CD8-positive, alpha-beta memory T cell (primary cell): ENCODE measurements around the gene ECHDC3. TPM values are rescaled to one million over a fixed set of nuclear protein-coding genes. Genes with fewer than 3 reads are reported as not detected.

ENCODE experiments used
- CTCF ChIA-PET: fragments of 350-600 bp; sonication (Branson Sonifier 250); formaldehyde crosslinking; loops from one replicate; lab custom pipeline; 2021; ENCODE audit warnings: antibody characterized with exemption; lab: Charles Lee
- POLR2A ChIA-PET: fragments of 350-600 bp; sonication (Branson Sonifier 250); formaldehyde crosslinking; loops from one replicate; lab custom pipeline; 2021; ENCODE audit warnings: antibody characterized with exemption; lab: Charles Lee
- DNase-seq, 5 donors: peaks; one replicate each; pipeline versions ENCODE4 v3.0.0 to v3.0.0-alpha.2; 2020 to 2022; ENCODE audit warnings: mixed read lengths in 1 of 5
- H3K27ac ChIP-seq: one replicate; pipeline ENCODE4 v1.7.0; 2013; ENCODE audit warnings: low read depth, mild to moderate bottlenecking, low read length, moderate library complexity
- H3K27me3 ChIP-seq: 2 replicates; pipeline ENCODE4 v1.7.0; 2013; ENCODE audit warnings: low read length, mild to moderate bottlenecking; ENCODE audit not compliant: insufficient read depth, poor library complexity, severe bottlenecking
- H3K36me3 ChIP-seq: 2 replicates; pipeline ENCODE4 v1.7.0; 2013; ENCODE audit warnings: mild to moderate bottlenecking, low read length, moderate library complexity; ENCODE audit not compliant: insufficient read depth
- H3K4me1 ChIP-seq: 2 replicates; pipeline ENCODE4 v1.7.0; 2013; ENCODE audit warnings: mild to moderate bottlenecking, low read length, moderate library complexity; ENCODE audit not compliant: insufficient read depth
- H3K4me3 ChIP-seq: 2 replicates; pipeline ENCODE4 v1.7.0; 2013; ENCODE audit warnings: mild to moderate bottlenecking, low read length
- H3K9me3 ChIP-seq: 2 replicates; pipeline ENCODE4 v1.7.0; 2013; ENCODE audit warnings: mild to moderate bottlenecking, low read length
- H3K27ac Mint-ChIP-seq, 8 donors: one replicate each; pipeline ENCODE4 v1.8.0; 2020 to 2021; ENCODE audit warnings: mixed read lengths in 8 of 8, mild to moderate bottlenecking in 6 of 8, inconsistent platforms in 3 of 8, moderate library complexity in 3 of 8
- H3K27me3 Mint-ChIP-seq, 2 donors: one replicate each; pipeline ENCODE4 v1.8.0; 2020 to 2021; ENCODE audit warnings: mixed read lengths in 2 of 2, mild to moderate bottlenecking in 1 of 2, moderate library complexity in 1 of 2
- H3K36me3 Mint-ChIP-seq, 3 donors: one replicate each; pipeline ENCODE4 v1.8.0; 2020 to 2021; ENCODE audit warnings: mixed read lengths in 3 of 3, inconsistent platforms in 1 of 3, mild to moderate bottlenecking in 1 of 3
- H3K4me1 Mint-ChIP-seq, 3 donors: one replicate each; pipeline ENCODE4 v1.8.0; 2020 to 2021; ENCODE audit warnings: mixed read lengths in 3 of 3, inconsistent platforms in 1 of 3, mild to moderate bottlenecking in 1 of 3
- H3K4me3 Mint-ChIP-seq, 7 donors: one replicate each; pipeline ENCODE4 v1.8.0; 2020 to 2021; ENCODE audit warnings: mixed read lengths in 7 of 7, mild to moderate bottlenecking in 6 of 7, moderate library complexity in 4 of 7, inconsistent platforms in 2 of 7
- H3K9me3 Mint-ChIP-seq, 5 donors: one replicate each; pipeline ENCODE4 v1.8.0; 2020 to 2022; ENCODE audit warnings: mixed read lengths in 5 of 5, mild to moderate bottlenecking in 3 of 5, moderate library complexity in 2 of 5, inconsistent platforms in 1 of 5
- polyA plus RNA-seq: library from polyadenylated mRNA; unstranded; fragments of 300-500 nt; fragmentation: Illumina TruSeq; gene quantifications from one replicate; pipeline ENCODE4 v1.2.3, GENCODE V29; 2021
- total RNA-seq, 2 experiments: library from RNA; stranded (reverse); gene quantifications; one replicate each; pipeline ENCODE4 v1.2.3, GENCODE V29; 2021

The ECHDC3 gene
- total and polyA plus RNA-seq, 3 experiments from 2014 or later: 0.58 to 0.77 (median 0.71) TPM

DNA sequence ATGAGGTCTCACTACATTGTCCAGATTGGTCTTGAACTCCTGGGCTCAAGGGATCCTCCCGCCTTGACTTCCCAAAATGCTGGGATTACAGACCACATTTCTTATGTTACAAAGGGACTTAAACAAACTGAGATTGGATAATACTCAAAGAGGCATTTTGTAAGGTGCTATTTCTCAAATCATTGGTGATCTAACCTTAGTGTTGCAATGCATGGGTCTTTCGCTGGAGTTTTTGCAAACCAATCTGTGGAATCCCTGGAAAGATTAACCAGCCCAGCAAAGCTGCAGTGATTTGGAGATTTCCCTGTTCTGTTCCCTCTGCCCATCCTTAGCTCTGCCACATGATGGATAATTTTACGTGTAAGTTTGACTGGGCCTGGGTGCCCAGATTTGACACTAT lies 20.4 kb upstream of the ECHDC3 start:
- ChIA-PET CTCF (interaction anchor here (0.8 kb wide), 1 partner anchor 152 kb away, joined by 3 read pairs; no protein-coding TSS in a partner anchor), POLR2A (no interaction called here)
- Histone ChIP-seq H3K27ac (no peak overlapping the region), H3K27me3 (no peaks in the 10 kb centered on the region), H3K4me1 (no peaks in the 10 kb centered on the region), H3K36me3 (no peaks in the 10 kb centered on the region), H3K9me3 (no peaks in the 10 kb centered on the region), H3K4me3 (no peak overlapping the region)
- no peak for DNase-seq
- peaks cover 1 to 10% (median 5%) of the 10 kb centered on the region in 3 donors for H3K4me1 Mint-ChIP-seq
- H3K27ac Mint-ChIP-seq: no peak overlapping the region
- H3K36me3 Mint-ChIP-seq: peaks cover 0 to 2% (median 0%) of the 10 kb centered on the region in 3 donors
- H3K4me3 Mint-ChIP-seq: no peak overlapping the region
- peaks cover 7 to 22% of the 10 kb centered on the region in 2 donors for H3K27me3 Mint-ChIP-seq
- peaks cover 0 to 2% (median 0%) of the 10 kb centered on the region in 5 donors for H3K9me3 Mint-ChIP-seq

DNA sequence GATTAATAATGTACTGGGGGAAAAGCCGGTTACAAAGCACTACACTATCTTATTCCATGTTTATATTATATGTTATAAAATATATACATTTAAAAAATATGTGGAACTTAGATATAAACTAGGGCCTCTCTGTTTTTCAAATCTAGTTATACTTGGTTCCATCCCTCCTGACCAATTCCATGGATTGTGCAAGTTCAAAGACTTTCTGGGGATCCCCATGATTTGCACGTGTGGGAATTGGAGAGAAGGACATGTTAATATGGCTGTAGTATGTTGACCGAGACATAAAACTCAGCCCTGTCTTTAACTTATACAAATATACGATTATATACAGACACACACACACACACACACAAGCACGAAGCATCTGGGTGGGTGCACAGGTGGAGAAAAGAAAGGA lies 18.8 kb upstream of the ECHDC3 start:
- H3K36me3 Mint-ChIP-seq: peaks cover 0 to 2% (median 0%) of the 10 kb centered on the region in 3 donors
- no peak overlapping the region for H3K27ac Mint-ChIP-seq
- no peak overlapping the region for H3K27ac ChIP-seq
- ChIA-PET POLR2A (no interaction called here), CTCF (no interaction called here)
- no peak for DNase-seq
- peaks cover under 1 to 1% (median under 1%) of the 10 kb centered on the region in 3 donors for H3K4me1 Mint-ChIP-seq
- no peak overlapping the region for H3K4me3 Mint-ChIP-seq
- peaks cover 0 to 15% of the 10 kb centered on the region in 2 donors for H3K27me3 Mint-ChIP-seq
- peaks cover 0 to 4% (median 2%) of the 10 kb centered on the region in 5 donors for H3K9me3 Mint-ChIP-seq
- H3K4me3 ChIP-seq: no peak overlapping the region
- no peaks in the 10 kb centered on the region for H3K36me3 ChIP-seq
- no peaks in the 10 kb centered on the region for H3K27me3 ChIP-seq
- no peaks in the 10 kb centered on the region for H3K4me1 ChIP-seq
- H3K9me3 ChIP-seq: no peaks in the 10 kb centered on the region

GRCh38 chr10:11724938-11725776 lies 17.0 kb upstream of the ECHDC3 start:
- Histone ChIP-seq H3K9me3 (no peaks in the 10 kb centered on the region), H3K27ac (no peak overlapping the region), H3K27me3 (no peaks in the 10 kb centered on the region), H3K4me3 (no peak overlapping the region), H3K36me3 (no peaks in the 10 kb centered on the region), H3K4me1 (no peaks in the 10 kb centered on the region)
- H3K27ac Mint-ChIP-seq: no peak overlapping the region
- peak in 1 of 5 donors; percentile 55 for DNase-seq
- H3K9me3 Mint-ChIP-seq: peaks cover 0 to 6% (median 2%) of the 10 kb centered on the region in 5 donors
- POLR2A ChIA-PET: interaction anchor here (0.6 kb wide), 1 partner anchor 32 kb away, joined by 3 read pairs; no protein-coding TSS in a partner anchor
- peaks cover 4 to 15% of the 10 kb centered on the region in 2 donors for H3K27me3 Mint-ChIP-seq
- H3K36me3 Mint-ChIP-seq: peaks cover 0 to 2% (median 0%) of the 10 kb centered on the region in 3 donors
- no peak overlapping the region for H3K4me3 Mint-ChIP-seq
- CTCF ChIA-PET: interaction anchor here (1.2 to 1.9 kb wide), 3 partner anchors 14 to 210 kb away, joined by 3 to 10 read pairs (median 5); no protein-coding TSS in a partner anchor
- H3K4me1 Mint-ChIP-seq: peaks cover 0 to 1% (median 0%) of the 10 kb centered on the region in 3 donors

DNA sequence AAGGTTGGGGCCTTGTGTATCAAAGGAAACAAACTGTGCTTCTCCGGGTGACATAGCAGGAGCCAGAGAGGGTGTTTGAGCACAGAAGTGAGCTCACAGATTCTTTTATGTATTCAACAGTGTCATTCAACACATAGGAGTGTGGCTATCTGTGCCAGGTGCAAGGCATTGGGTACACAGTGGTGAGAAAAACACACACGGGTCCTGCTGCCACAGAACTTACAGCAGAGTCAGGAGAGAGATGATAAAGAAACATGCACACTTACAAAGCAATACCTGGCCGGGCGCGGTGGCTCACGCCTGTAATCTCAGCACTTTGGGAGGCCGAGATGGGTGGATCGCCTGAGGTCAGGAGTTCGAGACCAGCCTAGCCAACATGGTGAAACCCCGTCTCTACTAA lies 16.3 kb upstream of the ECHDC3 start:
- H3K4me3 ChIP-seq: no peak overlapping the region
- CTCF ChIA-PET: interaction anchor here (1.9 kb wide), 1 partner anchor 211 kb away, joined by 10 read pairs; no protein-coding TSS in a partner anchor
- peaks cover 0 to 6% (median 2%) of the 10 kb centered on the region in 5 donors for H3K9me3 Mint-ChIP-seq
- H3K4me3 Mint-ChIP-seq: no peak overlapping the region
- H3K27ac ChIP-seq: no peak overlapping the region
- H3K36me3 ChIP-seq: no peaks in the 10 kb centered on the region
- peaks cover 0 to 1% (median 0%) of the 10 kb centered on the region in 3 donors for H3K4me1 Mint-ChIP-seq
- H3K27me3 ChIP-seq: no peaks in the 10 kb centered on the region
- peaks cover 4 to 10% of the 10 kb centered on the region in 2 donors for H3K27me3 Mint-ChIP-seq
- H3K36me3 Mint-ChIP-seq: peaks cover 0 to 2% (median 0%) of the 10 kb centered on the region in 3 donors
- DNase-seq: no peak
- H3K4me1 ChIP-seq: no peaks in the 10 kb centered on the region
- no peaks in the 10 kb centered on the region for H3K9me3 ChIP-seq
- no peak overlapping the region for H3K27ac Mint-ChIP-seq
- POLR2A ChIA-PET: no interaction called here

GRCh38 chr10:11727563-11727962 lies 14.6 kb upstream of the ECHDC3 start:
- no peak for DNase-seq
- H3K9me3 ChIP-seq: no peaks in the 10 kb centered on the region
- Mint-ChIP-seq H3K36me3 (peaks cover 0 to 2% (median 0%) of the 10 kb centered on the region in 3 donors), H3K9me3 (peaks cover 0 to 6% (median 2%) of the 10 kb centered on the region in 5 donors), H3K4me3 (no peak overlapping the region), H3K4me1 (peaks cover 0 to 1% (median 0%) of the 10 kb centered on the region in 3 donors), H3K27me3 (peaks cover 4 to 5% of the 10 kb centered on the region in 2 donors), H3K27ac (peak overlapping the region in 1 of 8 donors; percentile 68)
- POLR2A ChIA-PET: no interaction called here
- no peaks in the 10 kb centered on the region for H3K36me3 ChIP-seq
- H3K27me3 ChIP-seq: no peaks in the 10 kb centered on the region
- no peaks in the 10 kb centered on the region for H3K4me1 ChIP-seq
- CTCF ChIA-PET: interaction anchor here (0.9 to 1.3 kb wide), 2 partner anchors 30 to 212 kb away, joined by 4 to 6 read pairs; no protein-coding TSS in a partner anchor
- no peak overlapping the region for H3K4me3 ChIP-seq
- no peak overlapping the region for H3K27ac ChIP-seq

- POLR2A ChIA-PET: no interaction called here
- Mint-ChIP-seq H3K27me3 (peaks cover 4 to 5% of the 10 kb centered on the region in 2 donors), H3K9me3 (peaks cover 0 to 6% (median 2%) of the 10 kb centered on the region in 5 donors), H3K4me3 (no peak overlapping the region), H3K36me3 (peaks cover 0 to 2% (median 0%) of the 10 kb centered on the region in 3 donors), H3K4me1 (peaks cover 0 to 1% (median 0%) of the 10 kb centered on the region in 3 donors), H3K27ac (no peak overlapping the region)
- Histone ChIP-seq H3K4me1 (no peaks in the 10 kb centered on the region), H3K4me3 (no peak overlapping the region), H3K27me3 (no peaks in the 10 kb centered on the region), H3K9me3 (no peaks in the 10 kb centered on the region), H3K27ac (no peak overlapping the region), H3K36me3 (no peaks in the 10 kb centered on the region)
- CTCF ChIA-PET: interaction anchor here (0.9 to 1.3 kb wide), 2 partner anchors 29 to 213 kb away, joined by 4 to 6 read pairs; no protein-coding TSS in a partner anchor
- no peak for DNase-seq
These were observed 13.8 kb upstream of the ECHDC3 start for GRCh38 chr10:11728353-11728752.

- Histone ChIP-seq H3K27me3 (no peaks in the 10 kb centered on the region), H3K4me1 (no peaks in the 10 kb centered on the region), H3K9me3 (no peaks in the 10 kb centered on the region), H3K27ac (no peak overlapping the region), H3K4me3 (no peak overlapping the region), H3K36me3 (no peaks in the 10 kb centered on the region)
- Mint-ChIP-seq H3K27me3 (peaks cover 4 to 5% of the 10 kb centered on the region in 2 donors), H3K36me3 (peaks cover 0 to 2% (median 0%) of the 10 kb centered on the region in 3 donors), H3K27ac (no peak overlapping the region), H3K9me3 (peaks cover 0 to 6% (median 2%) of the 10 kb centered on the region in 5 donors), H3K4me3 (no peak overlapping the region), H3K4me1 (peaks cover 0 to 1% (median 0%) of the 10 kb centered on the region in 3 donors)
- ChIA-PET CTCF (interaction anchor here (1.3 kb wide), 1 partner anchor 28 kb away, joined by 5 read pairs; no protein-coding TSS in a partner anchor), POLR2A (interaction anchor here (0.6 kb wide), 1 partner anchor 29 kb away, joined by 4 read pairs; no protein-coding TSS in a partner anchor)
- no peak for DNase-seq
These were observed 12.3 kb upstream of the ECHDC3 start for GRCh38 chr10:11729790-11730315.
